Measurements from ENCODE around the gene PRKN.

PRKN gene

DNA sequence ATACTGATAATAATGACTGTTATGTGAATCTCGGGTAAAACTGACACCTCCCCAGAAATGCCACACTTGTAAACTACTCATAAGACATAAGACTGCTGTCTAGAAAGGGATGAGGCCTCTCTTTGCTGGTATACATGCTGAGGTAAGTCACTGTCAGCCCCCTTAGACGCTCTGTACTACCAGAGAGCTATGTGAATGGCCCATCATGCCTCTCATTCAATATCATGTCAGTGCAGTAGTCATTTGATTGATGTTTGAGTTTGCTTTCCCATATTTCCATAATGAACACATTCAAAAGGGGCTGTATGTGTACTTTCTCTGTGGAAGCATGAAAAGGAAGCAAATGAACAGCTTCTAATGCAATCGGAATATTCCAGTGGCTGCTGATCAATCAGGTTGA lies 1334.3 kb downstream of the PRKN start:
- Histone ChIP-seq H3K9ac (ENCODE audit: low read length) (no peak overlapping the region), H4K20me1 (ENCODE audit: insufficient read depth, low read length) (no peaks in the 10 kb centered on the region), H3K79me2 (ENCODE audit: insufficient read depth, low read length) (no peaks in the 10 kb centered on the region), H3K4me1 (ENCODE audit: insufficient read depth, low read length, severe bottlenecking) (no peaks in the 10 kb centered on the region), H3K27me3 (ENCODE audit: insufficient read depth, low read length) (no peaks in the 10 kb centered on the region), H3K27ac (ENCODE audit: low read depth, low read length, poor library complexity, severe bottlenecking) (no peak overlapping the region), H3K4me3 (ENCODE audit: low read depth, low read length, poor library complexity, severe bottlenecking) (no peak overlapping the region), H3K4me2 (ENCODE audit: low read length) (no peak overlapping the region), H3K36me3 (ENCODE audit: insufficient read depth, low read length) (no peaks in the 10 kb centered on the region), H3F3A (ENCODE audit: insufficient read depth, low read length) (no peaks in the 10 kb centered on the region), H2AFZ (ENCODE audit: low read length) (no peak overlapping the region), H3K9me2 (ENCODE audit: low read depth, low read length) (no peaks in the 10 kb centered on the region), H3K9me3 (ENCODE audit: low read length) (no peaks in the 10 kb centered on the region)
- TF ChIP-seq EZH2 (IDR thresholded peaks at IDR 0.05; ENCODE audit: borderline replicate concordance, low read length), result no peak
- TF ChIP-seq, protein P1, sequence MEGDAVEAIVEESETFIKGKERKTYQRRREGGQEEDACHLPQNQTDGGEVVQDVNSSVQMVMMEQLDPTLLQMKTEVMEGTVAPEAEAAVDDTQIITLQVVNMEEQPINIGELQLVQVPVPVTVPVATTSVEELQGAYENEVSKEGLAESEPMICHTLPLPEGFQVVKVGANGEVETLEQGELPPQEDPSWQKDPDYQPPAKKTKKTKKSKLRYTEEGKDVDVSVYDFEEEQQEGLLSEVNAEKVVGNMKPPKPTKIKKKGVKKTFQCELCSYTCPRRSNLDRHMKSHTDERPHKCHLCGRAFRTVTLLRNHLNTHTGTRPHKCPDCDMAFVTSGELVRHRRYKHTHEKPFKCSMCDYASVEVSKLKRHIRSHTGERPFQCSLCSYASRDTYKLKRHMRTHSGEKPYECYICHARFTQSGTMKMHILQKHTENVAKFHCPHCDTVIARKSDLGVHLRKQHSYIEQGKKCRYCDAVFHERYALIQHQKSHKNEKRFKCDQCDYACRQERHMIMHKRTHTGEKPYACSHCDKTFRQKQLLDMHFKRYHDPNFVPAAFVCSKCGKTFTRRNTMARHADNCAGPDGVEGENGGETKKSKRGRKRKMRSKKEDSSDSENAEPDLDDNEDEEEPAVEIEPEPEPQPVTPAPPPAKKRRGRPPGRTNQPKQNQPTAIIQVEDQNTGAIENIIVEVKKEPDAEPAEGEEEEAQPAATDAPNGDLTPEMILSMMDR (IDR thresholded peaks at IDR 0.05; ENCODE audit: low read length), result no peak

DNA sequence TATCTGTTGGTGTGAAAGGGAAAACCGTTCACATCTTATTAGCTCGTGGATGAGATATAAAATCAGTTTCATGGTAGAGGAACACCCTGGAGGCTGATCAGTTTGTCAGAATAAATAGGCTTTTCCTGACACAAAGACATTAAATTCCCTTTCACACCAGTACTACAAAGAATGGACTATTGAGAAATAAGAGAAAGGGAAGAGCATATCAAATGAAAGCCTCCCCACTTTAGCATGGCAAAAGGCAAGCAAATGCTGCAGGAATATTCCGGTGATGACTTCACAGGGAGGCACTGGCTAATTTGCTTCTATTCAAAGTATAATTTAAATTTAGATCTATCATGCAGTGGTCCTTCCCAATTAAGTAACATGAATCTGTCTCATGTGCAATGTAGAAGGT lies 1337.8 kb downstream of the PRKN start:
- Histone ChIP-seq H3K36me3 (ENCODE audit: insufficient read depth, low read length) (no peaks in the 10 kb centered on the region), H4K20me1 (ENCODE audit: insufficient read depth, low read length) (no peaks in the 10 kb centered on the region), H3K27ac (ENCODE audit: low read depth, low read length, poor library complexity, severe bottlenecking) (no peak overlapping the region), H2AFZ (ENCODE audit: low read length) (no peak overlapping the region), H3K9me2 (ENCODE audit: low read depth, low read length) (no peaks in the 10 kb centered on the region), H3K4me1 (ENCODE audit: insufficient read depth, low read length, severe bottlenecking) (no peaks in the 10 kb centered on the region), H3F3A (ENCODE audit: insufficient read depth, low read length) (no peaks in the 10 kb centered on the region), H3K4me2 (ENCODE audit: low read length) (no peak overlapping the region), H3K4me3 (ENCODE audit: low read depth, low read length, poor library complexity, severe bottlenecking) (no peak overlapping the region), H3K9me3 (ENCODE audit: low read length) (no peaks in the 10 kb centered on the region), H3K79me2 (ENCODE audit: insufficient read depth, low read length) (no peaks in the 10 kb centered on the region), H3K27me3 (ENCODE audit: insufficient read depth, low read length) (no peaks in the 10 kb centered on the region), H3K9ac (ENCODE audit: low read length) (no peak overlapping the region)
- no peak for TF ChIP-seq EZH2 (IDR thresholded peaks at IDR 0.05; ENCODE audit: borderline replicate concordance, low read length)
- TF ChIP-seq, protein P1 (IDR thresholded peaks at IDR 0.05; ENCODE audit: low read length), result no peak

GRCh38 chr6:161383951-161384350 lies 1343.6 kb downstream of the PRKN start:
- Histone ChIP-seq H3K9me3 (ENCODE audit: low read length) (no peaks in the 10 kb centered on the region), H2AFZ (ENCODE audit: low read length) (no peak overlapping the region), H3K4me1 (ENCODE audit: insufficient read depth, low read length, severe bottlenecking) (no peaks in the 10 kb centered on the region), H3K27ac (ENCODE audit: low read depth, low read length, poor library complexity, severe bottlenecking) (no peak overlapping the region), H4K20me1 (ENCODE audit: insufficient read depth, low read length) (no peaks in the 10 kb centered on the region), H3K9me2 (ENCODE audit: low read depth, low read length) (no peaks in the 10 kb centered on the region), H3K36me3 (ENCODE audit: insufficient read depth, low read length) (no peaks in the 10 kb centered on the region), H3K9ac (ENCODE audit: low read length) (no peak overlapping the region), H3K79me2 (ENCODE audit: insufficient read depth, low read length) (no peaks in the 10 kb centered on the region), H3K4me2 (ENCODE audit: low read length) (no peak overlapping the region), H3F3A (ENCODE audit: insufficient read depth, low read length) (no peaks in the 10 kb centered on the region), H3K4me3 (ENCODE audit: low read depth, low read length, poor library complexity, severe bottlenecking) (no peak overlapping the region), H3K27me3 (ENCODE audit: insufficient read depth, low read length) (no peaks in the 10 kb centered on the region)
- no peak for TF ChIP-seq EZH2 (IDR thresholded peaks at IDR 0.05; ENCODE audit: borderline replicate concordance, low read length)
- TF ChIP-seq, protein P1 (IDR thresholded peaks at IDR 0.05; ENCODE audit: low read length), result no peak

Data from OCI-LY1 (cell line).